Glomerular visceral epithelial cell (primary cell): Measurements from ENCODE around the gene COL18A1.

ENCODE experiments used
- DNase-seq: peaks from one replicate; pipeline ENCODE4 v3.0.0-alpha.2; 2016; ENCODE audit errors: extremely low spot score

Gene COL18A1

GRCh38 chr21:45468051-45468970, 63.3 kb downstream of the COL18A1 start:
- DNase-seq: no peak

DNA sequence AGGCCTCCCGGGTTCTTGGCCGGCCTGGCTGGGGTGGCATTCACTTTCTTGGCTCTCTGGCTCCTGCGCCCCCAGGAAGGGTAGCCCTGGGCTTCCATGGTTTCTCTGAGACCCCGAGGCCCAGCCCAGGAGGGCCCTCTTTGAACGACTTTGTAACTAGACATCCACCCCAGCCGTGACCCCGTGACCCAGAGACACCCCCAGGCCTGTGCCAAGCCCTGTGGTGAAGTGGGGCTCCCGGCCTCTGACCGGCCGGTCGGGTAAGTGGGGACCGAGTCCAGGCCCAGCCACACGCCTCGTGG, 64.0 kb downstream of the COL18A1 start:
- no peak for DNase-seq

DNA sequence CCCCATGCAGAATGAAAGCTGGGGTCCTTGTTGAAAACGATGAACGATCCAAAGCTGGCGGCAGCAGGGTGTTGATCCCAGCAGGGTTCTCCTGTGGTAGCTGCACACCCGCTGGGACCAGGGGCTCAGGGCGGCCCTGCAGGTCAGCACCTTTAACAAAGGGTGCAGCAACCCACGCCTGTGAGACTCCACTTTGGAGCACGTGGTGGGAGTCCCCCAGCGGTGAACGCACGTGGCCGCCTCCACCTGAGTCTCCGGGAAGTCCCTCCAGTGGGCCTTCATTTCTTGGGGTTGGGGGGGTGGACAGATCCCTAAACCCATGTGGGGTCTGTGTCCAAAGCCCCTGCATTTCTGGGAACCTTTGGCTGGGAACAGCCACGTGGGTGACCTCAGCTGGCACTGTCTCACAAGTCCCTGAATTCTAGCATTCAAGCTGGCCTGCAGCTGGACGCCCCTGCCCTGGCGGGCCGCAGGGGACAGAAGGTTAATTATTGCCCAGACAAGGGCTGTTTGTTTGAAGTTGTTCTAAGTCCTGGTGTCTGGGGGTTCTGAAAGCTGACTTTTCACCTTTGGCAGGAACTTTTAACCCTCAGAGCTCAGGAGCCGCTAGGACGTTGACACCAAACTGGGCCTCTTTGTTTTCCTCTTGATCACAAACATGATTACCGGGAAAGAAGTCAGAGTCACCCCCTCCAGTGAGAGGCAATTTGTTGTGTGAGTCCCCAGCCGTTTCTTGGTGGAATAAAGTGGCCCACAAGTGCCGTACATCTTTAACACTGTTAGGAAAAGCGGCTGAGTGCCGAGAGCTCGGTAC, 64.5 kb downstream of the COL18A1 start:
- DNase-seq: peak; percentile 15

GRCh38 chr21:45470087-45470515, 65.1 kb downstream of the COL18A1 start:
- DNase-seq: no peak

GRCh38 chr21:45470773-45471524, 66.0 kb downstream of the COL18A1 start:
- peak; percentile 67 for DNase-seq

GRCh38 chr21:45471525-45472221, 66.7 kb downstream of the COL18A1 start:
- no peak for DNase-seq

- no peak for DNase-seq
Measured at GRCh38 chr21:45472445-45473365, 67.7 kb downstream of the COL18A1 start.

DNA sequence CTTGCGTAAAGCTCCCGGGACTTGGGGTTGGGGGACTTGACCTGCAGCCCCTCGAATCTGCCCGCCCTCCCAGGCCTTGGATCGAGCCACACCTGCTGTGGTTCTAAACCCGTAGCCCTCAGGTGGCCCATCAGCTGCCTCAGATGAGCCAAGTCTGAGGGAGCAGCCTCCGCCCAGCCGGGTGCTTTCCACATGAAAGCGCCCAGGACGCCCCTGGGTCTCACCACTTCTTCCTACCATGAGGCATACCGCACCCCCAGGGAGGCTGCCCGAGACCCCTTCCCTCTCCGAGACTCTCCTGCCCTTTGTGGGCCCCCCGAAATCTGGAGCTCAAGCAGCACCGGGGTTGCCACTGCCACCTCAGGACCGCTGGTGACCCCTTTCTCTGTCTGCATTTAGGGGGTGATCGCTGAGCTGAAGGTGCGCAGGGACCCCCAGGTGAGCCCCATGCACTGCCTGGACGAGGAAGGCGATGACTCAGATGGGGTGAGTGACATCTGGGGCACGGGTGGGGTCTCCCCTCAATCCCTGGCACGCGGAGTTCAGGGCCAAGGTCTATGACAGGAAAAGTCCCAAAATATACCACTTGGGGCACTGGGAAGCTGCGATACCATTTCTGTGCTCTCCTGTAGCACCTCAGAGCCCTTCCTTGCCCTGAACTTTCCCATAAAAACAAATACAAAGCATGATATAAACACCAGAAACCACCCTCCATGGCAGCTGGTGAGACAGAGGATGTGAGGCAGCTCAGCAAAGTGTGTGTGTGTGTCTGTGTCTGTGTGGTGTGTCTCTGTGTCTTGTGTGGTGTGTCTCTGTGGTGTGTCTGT, 68.7 kb downstream of the COL18A1 start:
- DNase-seq: no peak

GRCh38 chr21:45474323-45474950, 69.5 kb downstream of the COL18A1 start:
- no peak for DNase-seq

- DNase-seq: no peak
Measured at GRCh38 chr21:45475004-45475685, 70.2 kb downstream of the COL18A1 start.

- no peak for DNase-seq
Measured at GRCh38 chr21:45475797-45476570, 71.0 kb downstream of the COL18A1 start.

- DNase-seq: no peak
Measured at GRCh38 chr21:45476582-45476981, 71.6 kb downstream of the COL18A1 start.

GRCh38 chr21:45477176-45478114, 72.5 kb downstream of the COL18A1 start:
- no peak for DNase-seq

DNA sequence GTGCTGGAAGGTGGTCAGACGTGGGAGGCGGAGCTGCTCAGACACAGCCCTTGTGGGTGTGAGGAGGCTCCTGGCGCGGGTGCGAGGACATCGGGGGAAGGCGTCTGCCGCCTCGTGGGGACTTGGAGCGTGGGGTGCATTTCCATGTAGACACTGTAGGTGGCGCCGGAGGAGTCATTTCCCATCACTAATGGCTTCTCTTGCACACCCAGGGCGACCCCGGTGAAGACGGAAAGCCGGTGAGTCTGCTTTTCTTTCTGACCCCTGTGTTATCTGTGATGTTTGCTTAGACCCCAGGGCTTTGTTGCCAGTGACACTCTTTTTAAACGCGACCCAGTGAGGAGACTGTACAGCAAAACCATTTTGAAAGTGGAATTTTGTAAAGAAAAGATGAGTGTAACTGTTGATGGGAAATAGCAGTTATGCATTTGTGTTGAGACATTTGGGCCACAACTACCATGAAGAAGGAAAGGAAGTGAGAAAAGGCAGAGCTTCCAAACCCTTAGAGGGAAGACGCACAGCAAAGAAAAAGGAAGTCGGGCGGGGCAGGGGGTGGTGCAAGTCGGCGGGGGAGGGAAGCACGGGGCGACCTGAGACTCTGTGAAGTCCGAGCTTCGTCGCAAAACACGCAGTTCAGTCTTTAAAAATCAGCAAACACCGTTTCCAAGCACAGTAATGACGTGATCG, 73.3 kb downstream of the COL18A1 start:
- DNase-seq: peak; percentile 24

DNA sequence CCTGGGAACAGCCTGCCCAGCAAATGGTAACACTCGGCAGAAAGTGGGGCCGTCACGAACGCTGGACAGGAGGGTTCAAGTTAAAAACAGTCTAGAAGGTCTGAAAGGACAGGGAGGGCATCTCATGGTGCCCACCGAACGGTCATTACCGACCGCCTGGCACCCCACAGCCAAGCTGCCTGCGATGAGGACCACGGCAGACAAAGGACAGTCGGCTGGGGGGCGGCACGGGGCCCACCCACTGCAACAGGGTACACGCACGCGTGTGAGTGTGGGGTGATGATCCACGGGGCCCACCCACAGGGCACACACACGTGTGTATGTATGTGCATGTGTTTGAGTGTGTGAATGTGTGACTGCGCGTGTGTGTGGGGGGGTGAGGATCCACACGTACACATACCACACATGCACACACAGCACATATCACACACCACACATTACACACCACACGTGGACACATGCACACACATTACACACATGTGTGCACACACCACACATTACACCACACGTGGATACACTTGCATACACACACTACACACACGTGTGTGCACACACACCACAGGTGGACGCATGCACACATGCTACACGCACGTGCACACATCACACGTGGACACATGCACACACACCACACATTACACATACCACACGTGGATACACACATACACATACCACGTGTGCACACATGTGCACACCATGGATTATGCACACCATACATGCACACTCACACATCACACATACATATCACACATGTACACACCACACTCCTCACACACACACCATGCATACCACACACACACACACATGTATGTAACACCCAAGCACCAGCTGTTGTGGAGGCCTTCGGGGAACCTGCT, 74.1 kb downstream of the COL18A1 start:
- DNase-seq: no peak
